Measurements from ENCODE around the gene DLL4. TPM values are rescaled to one million over a fixed set of nuclear protein-coding genes. Genes with fewer than 3 reads are reported as not detected.

DLL4 gene
- total RNA-seq, 3 donors from 2014 or later, result 9.4 to 23.0 (median 15.6) TPM

DNA sequence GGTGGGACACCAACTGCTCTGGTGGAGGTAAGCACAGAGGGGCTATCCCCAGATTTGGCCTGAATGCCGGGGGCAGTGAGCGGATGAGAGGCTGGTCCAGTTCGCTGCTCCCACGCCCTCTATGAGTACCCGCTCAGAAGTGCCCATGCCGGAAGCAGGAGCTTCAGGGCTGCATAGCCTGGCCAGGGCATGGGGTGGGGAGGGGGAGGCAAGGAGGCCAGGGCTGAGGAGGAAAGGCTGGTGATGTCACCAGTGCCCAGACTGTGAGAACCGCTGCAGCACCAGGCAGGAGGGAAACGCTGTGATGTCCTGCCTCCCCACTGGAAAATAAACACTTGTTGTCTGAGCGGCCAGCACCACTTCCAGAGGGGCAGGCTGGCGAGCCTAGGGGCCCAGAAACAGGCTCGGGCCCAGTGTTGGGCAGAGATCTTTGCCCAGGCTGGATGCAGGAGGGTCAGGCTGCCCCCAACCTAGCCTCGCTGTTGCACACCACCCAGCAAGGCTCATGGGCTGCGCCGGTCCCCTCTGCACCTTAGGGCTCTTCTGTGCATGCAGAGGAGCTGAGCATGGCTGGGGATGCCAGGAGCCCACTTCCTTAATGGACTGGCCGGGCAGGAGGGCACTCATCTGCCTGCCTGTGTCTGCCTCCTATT, 10.9 kb upstream of the DLL4 start:
- Histone ChIP-seq H3K4me3 (no peak overlapping the region), H3K36me3 (ENCODE audit: low read depth) (no peaks in the 10 kb centered on the region), H3K4me1 (ENCODE audit: low read depth) (peaks cover 10% of the 10 kb centered on the region), H3K9me3 (no peaks in the 10 kb centered on the region)
- intact Hi-C loops (cut with DNase I, micrococcal nuclease), result no loop called here
- DNase-seq (no peak), ATAC-seq (peak; percentile 29)
- TF ChIP-seq, protein P1, sequence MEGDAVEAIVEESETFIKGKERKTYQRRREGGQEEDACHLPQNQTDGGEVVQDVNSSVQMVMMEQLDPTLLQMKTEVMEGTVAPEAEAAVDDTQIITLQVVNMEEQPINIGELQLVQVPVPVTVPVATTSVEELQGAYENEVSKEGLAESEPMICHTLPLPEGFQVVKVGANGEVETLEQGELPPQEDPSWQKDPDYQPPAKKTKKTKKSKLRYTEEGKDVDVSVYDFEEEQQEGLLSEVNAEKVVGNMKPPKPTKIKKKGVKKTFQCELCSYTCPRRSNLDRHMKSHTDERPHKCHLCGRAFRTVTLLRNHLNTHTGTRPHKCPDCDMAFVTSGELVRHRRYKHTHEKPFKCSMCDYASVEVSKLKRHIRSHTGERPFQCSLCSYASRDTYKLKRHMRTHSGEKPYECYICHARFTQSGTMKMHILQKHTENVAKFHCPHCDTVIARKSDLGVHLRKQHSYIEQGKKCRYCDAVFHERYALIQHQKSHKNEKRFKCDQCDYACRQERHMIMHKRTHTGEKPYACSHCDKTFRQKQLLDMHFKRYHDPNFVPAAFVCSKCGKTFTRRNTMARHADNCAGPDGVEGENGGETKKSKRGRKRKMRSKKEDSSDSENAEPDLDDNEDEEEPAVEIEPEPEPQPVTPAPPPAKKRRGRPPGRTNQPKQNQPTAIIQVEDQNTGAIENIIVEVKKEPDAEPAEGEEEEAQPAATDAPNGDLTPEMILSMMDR (IDR thresholded peaks at IDR 0.05), result no peak

DNA sequence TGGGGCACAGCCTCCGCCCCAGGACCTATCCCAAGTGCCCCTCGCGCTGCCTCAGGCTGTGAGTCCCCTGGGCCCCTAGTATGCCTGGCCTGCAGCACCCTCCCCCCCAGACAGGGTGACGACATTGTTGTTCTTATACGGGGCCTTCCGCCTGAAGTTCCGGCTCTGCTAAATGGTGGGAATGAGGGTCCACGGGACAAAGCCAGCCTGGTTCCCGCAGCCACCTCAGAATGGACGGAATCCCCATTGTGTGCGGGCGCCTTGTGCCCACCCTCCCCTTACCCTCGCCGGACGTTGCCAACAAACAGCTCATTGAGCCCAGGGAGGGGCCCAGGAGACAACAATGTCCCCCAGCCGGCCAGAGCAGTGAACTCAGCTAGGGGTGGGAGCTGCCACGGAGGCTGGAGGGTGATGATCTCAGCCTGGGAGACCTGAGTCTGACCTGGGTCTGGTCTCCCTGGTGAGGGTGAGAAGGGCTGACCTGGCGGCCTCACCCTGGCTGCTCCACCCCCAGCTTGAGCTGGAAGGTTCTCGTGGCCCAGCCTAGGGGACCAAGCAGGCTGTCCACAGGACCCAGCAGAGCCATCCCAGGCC, 10.2 kb upstream of the DLL4 start:
- no peaks in the 10 kb centered on the region for H3K36me3 ChIP-seq (ENCODE audit: low read depth)
- H3K4me1 ChIP-seq (ENCODE audit: low read depth), result peaks cover 12% of the 10 kb centered on the region
- intact Hi-C loops (cut with DNase I, micrococcal nuclease), result no loop called here
- no peaks in the 10 kb centered on the region for H3K9me3 ChIP-seq
- DNase-seq, result no peak
- ATAC-seq, result no peak
- TF ChIP-seq, protein P1 (IDR thresholded peaks at IDR 0.05), result no peak
- H3K4me3 ChIP-seq, result no peak overlapping the region

DNA sequence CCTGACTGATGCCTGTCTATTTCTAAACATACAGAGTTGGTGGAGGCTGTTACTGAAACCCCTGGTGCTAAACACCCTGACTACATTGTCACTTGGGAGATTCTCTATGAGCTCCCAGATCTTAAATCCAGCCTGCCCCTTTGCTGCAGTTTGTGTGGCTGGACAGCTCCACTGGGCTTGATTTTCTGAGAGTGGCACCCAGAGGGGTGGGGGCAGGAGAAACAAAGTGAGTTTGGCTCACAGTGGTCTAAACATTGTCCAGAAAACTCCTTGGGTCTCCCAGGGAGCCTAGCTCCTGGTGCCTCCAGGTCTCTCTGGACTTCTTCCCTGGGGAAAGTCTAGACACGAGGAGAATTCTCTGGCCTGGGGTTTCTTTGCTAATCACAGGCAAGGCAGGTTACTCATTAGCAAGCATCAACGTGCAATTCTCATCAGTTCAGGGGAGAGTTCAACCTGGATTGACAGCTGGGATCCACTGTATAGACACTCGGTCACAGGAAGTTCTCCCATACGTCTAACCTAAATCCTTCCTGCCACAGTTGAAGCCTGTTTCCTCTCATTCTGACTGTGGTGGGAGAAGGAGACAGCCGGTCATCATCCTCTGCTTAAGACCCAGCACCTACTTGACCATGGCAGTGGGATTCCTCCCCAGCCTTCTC, 7.1 kb upstream of the DLL4 start:
- Histone ChIP-seq H3K9me3 (no peaks in the 10 kb centered on the region), H3K36me3 (ENCODE audit: low read depth) (no peaks in the 10 kb centered on the region), H3K4me3 (no peak overlapping the region), H3K4me1 (ENCODE audit: low read depth) (peaks cover 30% of the 10 kb centered on the region)
- ATAC-seq (peak; percentile 40), DNase-seq (no peak)
- intact Hi-C loops (cut with DNase I, micrococcal nuclease), result no loop called here
- TF ChIP-seq, protein P1 (IDR thresholded peaks at IDR 0.05), result no peak

DNA sequence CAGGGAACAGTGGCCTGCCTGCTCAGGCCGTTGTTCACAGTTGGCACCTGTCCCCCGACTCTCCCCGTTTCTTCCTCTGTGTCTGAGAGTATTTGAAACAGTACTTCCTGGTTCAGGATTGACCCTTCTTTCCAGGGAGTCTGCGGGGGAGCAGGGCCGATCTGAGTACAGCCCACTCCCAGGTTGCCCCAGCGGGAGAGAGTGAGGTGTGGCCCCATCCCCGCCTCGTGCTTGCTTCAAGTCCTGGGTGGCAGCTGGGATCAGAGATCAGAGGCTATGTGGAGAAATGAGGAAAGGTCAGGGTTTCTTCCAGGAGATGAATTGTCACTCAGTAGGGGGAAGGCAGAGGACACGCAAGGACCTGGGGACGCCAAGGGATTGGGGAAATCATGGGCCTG, 6.5 kb upstream of the DLL4 start:
- Histone ChIP-seq H3K9me3 (no peaks in the 10 kb centered on the region), H3K4me1 (ENCODE audit: low read depth) (peaks cover 35% of the 10 kb centered on the region), H3K4me3 (no peak overlapping the region), H3K36me3 (ENCODE audit: low read depth) (no peaks in the 10 kb centered on the region)
- ATAC-seq, result peak; percentile 9
- TF ChIP-seq, protein P1 (IDR thresholded peaks at IDR 0.05), result no peak
- no peak for DNase-seq
- intact Hi-C loops (cut with DNase I, micrococcal nuclease), result no loop called here

DNA sequence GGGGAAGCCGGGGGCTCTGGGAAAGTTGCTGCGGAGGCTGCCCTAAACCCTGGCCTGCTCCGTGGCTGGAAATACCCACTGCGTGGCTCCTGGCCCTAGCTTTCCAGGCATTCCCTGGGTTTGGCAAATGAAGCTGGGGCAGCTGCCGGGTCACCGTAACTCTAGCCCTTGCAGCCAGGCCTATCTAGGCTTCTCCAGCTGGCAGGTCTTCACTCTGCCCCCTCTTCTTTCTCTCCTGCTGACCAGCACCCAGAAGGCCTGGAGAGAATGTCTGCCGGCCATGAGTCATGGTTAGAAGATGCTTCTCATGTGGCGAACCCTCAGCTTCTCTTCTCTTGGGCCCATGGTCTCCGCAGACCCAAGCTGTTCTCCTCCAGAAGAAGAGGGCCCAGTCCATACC, 5.6 kb upstream of the DLL4 start:
- H3K4me3 ChIP-seq, result no peak overlapping the region
- ATAC-seq, result no peak
- DNase-seq, result no peak
- H3K9me3 ChIP-seq, result no peaks in the 10 kb centered on the region
- H3K4me1 ChIP-seq (ENCODE audit: low read depth), result peaks cover 44% of the 10 kb centered on the region
- intact Hi-C loops (cut with DNase I, micrococcal nuclease), result no loop called here
- TF ChIP-seq, protein P1 (IDR thresholded peaks at IDR 0.05), result no peak
- H3K36me3 ChIP-seq (ENCODE audit: low read depth), result no peaks in the 10 kb centered on the region
